Stomach smooth muscle (tissue), 2 donors: ENCODE results near the gene GATC.

Experiments
- H3K27ac ChIP-seq: one replicate; pipeline ENCODE4 v1.7.0; 2013; ENCODE audit warnings: mild to moderate bottlenecking, low read length, inconsistent platforms
- H3K27me3 ChIP-seq, 2 donors: one replicate each; pipeline ENCODE4 v1.7.0; 2013; ENCODE audit warnings: low read length in 2 of 2; ENCODE audit not compliant: insufficient read depth in 2 of 2, control insufficient read depth in 1 of 2
- H3K36me3 ChIP-seq, 2 donors: one replicate each; pipeline ENCODE4 v1.7.0; 2013; ENCODE audit warnings: low read length in 2 of 2; ENCODE audit not compliant: control insufficient read depth in 2 of 2, insufficient read depth in 2 of 2
- H3K4me1 ChIP-seq: one replicate; pipeline ENCODE4 v1.7.0; 2013; ENCODE audit warnings: low read length; ENCODE audit not compliant: control insufficient read depth, insufficient read depth
- H3K4me3 ChIP-seq, 2 donors: one replicate each; pipeline ENCODE4 v1.7.0; 2013; ENCODE audit warnings: low read length in 2 of 2
- H3K9ac ChIP-seq, 2 donors: one replicate each; pipeline ENCODE4 v1.7.0; 2013; ENCODE audit warnings: low read length in 2 of 2, mild to moderate bottlenecking in 1 of 2
- H3K9me3 ChIP-seq, 2 donors: one replicate each; pipeline ENCODE4 v1.7.0; 2013; ENCODE audit warnings: low read length in 2 of 2; ENCODE audit not compliant: control insufficient read depth in 2 of 2
- donor health status: healthy.
- donor health status: Pancreatic carcinoma.

GATC gene, protein sequence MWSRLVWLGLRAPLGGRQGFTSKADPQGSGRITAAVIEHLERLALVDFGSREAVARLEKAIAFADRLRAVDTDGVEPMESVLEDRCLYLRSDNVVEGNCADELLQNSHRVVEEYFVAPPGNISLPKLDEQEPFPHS

DNA sequence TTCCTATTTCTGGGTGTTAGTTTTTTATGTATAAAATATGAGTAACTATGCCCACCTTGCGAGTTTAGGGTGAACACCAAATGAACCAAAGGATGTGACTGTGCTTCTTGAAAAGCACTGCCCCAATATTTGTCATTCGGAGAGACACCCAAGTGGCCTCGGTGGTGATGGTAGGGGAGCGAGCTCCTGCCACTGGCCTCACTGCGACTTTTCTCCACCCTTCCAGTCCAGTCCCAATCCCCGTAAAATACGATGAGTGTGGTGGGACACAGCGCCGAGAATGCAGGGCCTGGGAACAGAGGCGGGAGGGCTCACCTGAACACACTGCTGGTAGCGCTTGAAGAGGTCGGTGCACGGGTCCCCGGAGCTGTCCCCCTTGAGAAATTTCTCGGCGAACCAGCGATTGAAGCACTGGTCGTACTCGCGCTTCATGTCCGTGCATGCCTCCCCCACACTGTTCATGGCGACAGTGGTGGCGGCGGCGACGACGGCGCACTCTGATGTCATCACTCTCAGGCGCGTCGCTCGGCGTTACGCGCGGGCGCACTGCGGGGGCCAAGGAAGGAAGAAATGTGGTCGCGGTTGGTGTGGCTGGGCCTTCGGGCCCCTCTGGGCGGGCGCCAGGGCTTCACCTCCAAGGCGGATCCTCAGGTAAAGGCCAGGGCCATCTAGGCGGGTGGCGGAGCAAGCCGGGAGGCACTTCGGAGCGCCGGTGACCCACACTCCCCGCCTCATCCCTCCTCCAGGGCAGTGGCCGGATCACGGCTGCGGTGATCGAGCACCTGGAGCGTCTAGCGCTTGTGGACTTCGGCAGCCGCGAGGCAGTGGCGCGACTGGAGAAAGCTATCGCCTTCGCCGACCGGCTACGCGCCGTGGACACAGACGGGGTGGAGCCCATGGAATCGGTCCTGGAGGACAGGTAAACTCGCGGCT is at the start of gene GATC, which contains the start of gene TRIAP1:
GATC (plus strand) TSS at position 534 of the 933 bp plus-strand sequence; CDS start at position 571, 37 bp downstream.
TRIAP1 (minus strand) TSS at position 474 of the 933 bp plus-strand sequence; CDS start at position 462, 12 bp downstream.
- Histone ChIP-seq H3K9ac (peak within 1 kb of the TSS; percentile 95 to 99), H3K27me3 (no peaks in the 10 kb centered on the region), H3K4me1 (peaks cover 26% of the 10 kb centered on the region), H3K27ac (peak within 1 kb of the TSS; percentile 84), H3K36me3 (peaks cover 14 to 16% of the 10 kb centered on the region in 2 donors), H3K9me3 (no peaks in the 10 kb centered on the region), H3K4me3 (peak within 1 kb of the TSS; percentile 99)

DNA sequence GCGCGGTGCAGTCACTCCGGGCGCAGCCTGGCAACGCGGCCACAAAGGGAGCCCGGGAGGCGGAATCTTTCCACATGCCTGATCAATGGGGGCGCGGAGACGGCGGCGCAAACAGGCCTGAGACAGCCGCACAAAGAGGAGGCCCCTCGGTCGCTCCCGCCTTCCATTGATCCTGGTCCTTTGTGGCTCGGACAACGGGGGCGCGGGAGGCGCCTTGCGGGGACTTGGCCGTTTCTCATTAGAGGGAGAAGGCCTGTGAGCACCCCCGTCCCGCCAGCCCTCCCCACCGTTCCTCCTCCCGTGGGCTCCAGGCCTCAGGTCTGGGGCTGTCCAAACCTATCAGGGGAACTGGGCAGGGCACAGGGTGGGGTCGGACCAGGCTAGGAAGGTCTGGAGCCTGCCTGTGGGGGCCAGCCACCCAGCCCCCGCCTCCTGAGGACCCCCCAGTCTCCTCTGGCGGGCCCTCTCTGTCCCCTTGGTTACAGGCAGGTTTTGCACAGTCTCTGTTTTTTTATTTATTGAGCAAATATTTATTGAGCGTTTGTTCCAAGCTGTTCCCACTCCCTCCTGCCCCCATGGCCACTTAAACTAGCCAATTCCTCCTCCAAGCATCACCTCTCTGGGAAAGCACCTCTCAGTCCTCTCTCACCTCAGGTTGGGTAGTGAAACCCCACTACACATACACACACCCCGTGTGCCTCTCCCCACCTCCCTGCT is 48.3 kb upstream of the GATC start:
- Histone ChIP-seq H3K27me3 (peaks cover 0 to 2% of the 10 kb centered on the region in 2 donors), H3K4me3 (no peak overlapping the region), H3K9ac (no peak overlapping the region), H3K9me3 (no peaks in the 10 kb centered on the region), H3K27ac (no peak overlapping the region), H3K4me1 (no peaks in the 10 kb centered on the region), H3K36me3 (no peaks in the 10 kb centered on the region)

DNA sequence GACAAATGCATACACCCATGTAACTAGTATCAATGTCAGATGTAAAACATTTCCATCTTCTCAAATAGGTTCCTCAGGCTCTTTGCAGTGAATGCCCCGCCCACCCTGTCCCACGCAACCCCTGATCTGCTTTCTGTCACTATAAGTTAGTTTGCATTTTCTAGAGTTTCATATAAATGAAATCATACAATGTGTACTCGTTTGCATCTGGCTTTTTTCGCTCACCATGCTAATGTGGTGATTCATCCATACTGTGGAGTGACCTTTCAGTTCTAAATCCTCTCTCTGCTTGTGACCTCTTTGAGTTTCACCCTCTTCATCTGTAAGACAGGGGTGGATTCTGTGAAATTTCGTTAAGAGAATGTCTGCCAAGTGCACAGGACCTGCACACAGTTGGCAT is 46.7 kb upstream of the GATC start:
- peaks cover 0 to 2% of the 10 kb centered on the region in 2 donors for H3K27me3 ChIP-seq
- H3K4me1 ChIP-seq = no peaks in the 10 kb centered on the region
- no peaks in the 10 kb centered on the region for H3K36me3 ChIP-seq
- H3K9ac ChIP-seq = no peak overlapping the region
- H3K9me3 ChIP-seq = no peaks in the 10 kb centered on the region
- no peak overlapping the region for H3K4me3 ChIP-seq
- no peak overlapping the region for H3K27ac ChIP-seq

DNA sequence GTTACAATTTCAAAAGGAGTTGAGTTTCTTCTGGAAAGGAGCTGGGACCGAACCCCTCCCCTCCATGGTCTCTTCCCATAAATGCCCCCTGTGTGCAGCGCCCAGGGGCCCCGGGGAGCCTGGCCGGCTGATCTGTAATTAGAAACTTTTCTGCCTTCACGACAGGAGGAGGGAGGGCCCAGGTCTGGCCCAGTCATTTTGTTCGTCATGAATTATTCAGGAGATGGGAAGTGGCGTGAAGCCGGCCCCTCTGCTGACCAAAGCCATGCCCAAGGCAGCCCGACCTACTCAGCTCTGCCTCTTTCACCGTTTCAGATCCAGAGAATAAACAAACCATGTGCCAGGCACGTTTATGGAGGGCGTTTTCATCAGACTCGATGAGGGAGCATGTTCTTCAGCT is 44.0 kb upstream of the GATC start:
- H3K9me3 ChIP-seq = no peaks in the 10 kb centered on the region
- no peaks in the 10 kb centered on the region for H3K36me3 ChIP-seq
- no peak overlapping the region for H3K9ac ChIP-seq
- no peaks in the 10 kb centered on the region for H3K27me3 ChIP-seq
- no peaks in the 10 kb centered on the region for H3K4me1 ChIP-seq
- no peak overlapping the region for H3K4me3 ChIP-seq
- H3K27ac ChIP-seq = no peak overlapping the region

DNA sequence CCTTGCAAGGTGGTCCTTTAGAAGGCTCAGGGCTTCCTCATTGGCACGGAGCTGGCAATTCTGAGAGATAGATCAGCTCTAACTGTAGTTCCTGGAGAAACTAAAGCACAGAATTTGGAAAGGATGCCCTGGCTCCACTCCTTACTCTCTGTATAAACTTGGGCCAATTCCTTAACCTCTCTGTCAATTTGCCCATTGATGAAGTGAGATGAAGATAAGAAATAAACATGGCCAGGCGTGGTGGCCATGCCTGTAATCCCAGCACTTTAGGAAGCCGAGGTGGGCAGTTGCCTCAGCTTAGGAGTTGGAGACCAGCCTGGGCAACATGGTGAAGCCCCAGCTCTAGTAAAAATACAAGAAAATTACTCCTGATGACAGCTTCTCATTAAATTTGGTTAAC is 42.4 kb upstream of the GATC start:
- Histone ChIP-seq H3K4me1 (no peaks in the 10 kb centered on the region), H3K4me3 (no peak overlapping the region), H3K9ac (no peak overlapping the region), H3K27me3 (no peaks in the 10 kb centered on the region), H3K36me3 (no peaks in the 10 kb centered on the region), H3K9me3 (no peaks in the 10 kb centered on the region), H3K27ac (no peak overlapping the region)

DNA sequence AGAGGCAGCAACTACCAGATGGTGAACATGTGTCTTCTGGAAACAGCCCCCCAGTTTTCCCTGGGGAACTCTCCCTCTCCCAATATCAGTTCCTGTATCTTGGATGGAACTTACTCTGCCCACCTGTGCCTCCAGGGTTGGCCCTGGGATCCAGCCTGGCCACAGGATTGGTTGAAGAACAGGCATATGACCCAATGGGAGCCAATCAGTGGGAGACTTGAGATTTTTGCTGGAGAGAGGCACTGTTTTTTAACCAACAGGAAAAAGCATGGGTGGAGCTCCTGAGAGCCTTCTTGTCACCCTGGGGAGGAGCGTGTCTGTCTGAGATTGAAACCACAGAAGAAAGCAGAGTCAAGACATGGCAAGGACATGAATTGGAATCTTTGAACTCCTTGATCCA is 42.0 kb upstream of the GATC start:
- H3K27ac ChIP-seq = no peak overlapping the region
- no peak overlapping the region for H3K4me3 ChIP-seq
- no peak overlapping the region for H3K9ac ChIP-seq
- H3K36me3 ChIP-seq = no peaks in the 10 kb centered on the region
- H3K4me1 ChIP-seq = no peaks in the 10 kb centered on the region
- H3K27me3 ChIP-seq = no peaks in the 10 kb centered on the region
- H3K9me3 ChIP-seq = no peaks in the 10 kb centered on the region

DNA sequence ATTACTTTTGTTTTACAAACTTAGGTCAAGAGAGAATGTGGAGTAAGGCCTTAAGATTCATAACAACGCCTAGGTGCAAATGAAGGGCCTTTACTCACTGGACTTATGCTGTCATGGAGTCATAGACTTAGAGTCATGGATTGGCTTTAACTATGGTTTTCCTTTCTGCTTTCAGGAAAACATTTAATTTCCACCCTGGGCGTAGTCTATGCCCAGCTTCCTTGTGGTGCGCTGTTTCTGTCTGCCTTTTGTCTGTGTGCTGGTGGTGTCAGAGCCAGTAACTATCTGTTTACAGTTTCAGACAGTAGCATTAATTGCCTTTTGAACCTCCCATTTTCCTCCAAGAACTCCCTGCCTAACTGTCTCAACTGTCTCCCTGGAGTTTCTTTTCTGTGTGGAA is 40.2 kb upstream of the GATC start:
- Histone ChIP-seq H3K27me3 (no peaks in the 10 kb centered on the region), H3K36me3 (no peaks in the 10 kb centered on the region), H3K27ac (no peak overlapping the region), H3K4me1 (no peaks in the 10 kb centered on the region), H3K4me3 (no peak overlapping the region), H3K9ac (no peak overlapping the region), H3K9me3 (no peaks in the 10 kb centered on the region)

DNA sequence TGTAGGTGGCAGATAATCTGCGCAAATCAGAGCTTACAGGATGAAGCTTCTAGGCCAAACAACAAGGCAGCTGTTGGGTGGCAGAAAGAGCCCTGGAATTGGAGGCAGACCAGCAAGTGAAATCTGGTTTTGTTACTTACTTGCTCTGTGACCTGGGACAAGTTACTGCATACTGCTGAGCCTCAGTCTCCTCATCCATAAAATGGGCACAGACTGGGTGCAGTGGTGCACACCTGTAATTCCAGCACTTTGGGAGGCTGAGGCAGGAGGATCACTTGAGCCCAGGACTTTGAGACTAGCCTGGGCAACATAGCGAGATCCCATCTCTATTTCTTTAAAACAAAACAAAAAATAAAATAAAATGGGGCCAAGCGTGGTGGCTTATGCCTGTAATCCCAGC is 39.7 kb upstream of the GATC start:
- Histone ChIP-seq H3K9ac (no peak overlapping the region), H3K36me3 (no peaks in the 10 kb centered on the region), H3K27me3 (no peaks in the 10 kb centered on the region), H3K4me3 (no peak overlapping the region), H3K4me1 (no peaks in the 10 kb centered on the region), H3K27ac (no peak overlapping the region), H3K9me3 (no peaks in the 10 kb centered on the region)

DNA sequence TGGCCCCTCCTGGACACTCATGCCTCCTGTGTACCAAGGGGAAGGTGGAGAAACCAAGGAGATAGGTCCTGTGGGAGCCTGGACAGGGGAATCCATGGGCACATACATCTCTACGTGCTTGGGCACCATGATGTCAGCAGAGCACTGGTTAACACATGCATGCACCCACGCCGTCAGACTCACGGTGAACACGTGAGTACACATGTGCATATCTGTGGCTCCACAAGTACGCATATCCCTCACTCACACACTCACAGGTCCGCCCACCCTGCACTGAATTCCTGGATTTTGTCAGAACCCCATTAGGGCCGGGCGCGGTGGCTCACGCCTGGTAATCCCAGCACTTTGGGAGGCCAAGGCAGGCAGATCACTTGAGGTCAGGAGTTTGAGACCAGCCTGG is 37.5 kb upstream of the GATC start:
- no peak overlapping the region for H3K4me3 ChIP-seq
- no peak overlapping the region for H3K27ac ChIP-seq
- H3K9me3 ChIP-seq = no peaks in the 10 kb centered on the region
- no peaks in the 10 kb centered on the region for H3K27me3 ChIP-seq
- H3K9ac ChIP-seq = no peak overlapping the region
- H3K36me3 ChIP-seq = no peaks in the 10 kb centered on the region
- H3K4me1 ChIP-seq = no peaks in the 10 kb centered on the region

DNA sequence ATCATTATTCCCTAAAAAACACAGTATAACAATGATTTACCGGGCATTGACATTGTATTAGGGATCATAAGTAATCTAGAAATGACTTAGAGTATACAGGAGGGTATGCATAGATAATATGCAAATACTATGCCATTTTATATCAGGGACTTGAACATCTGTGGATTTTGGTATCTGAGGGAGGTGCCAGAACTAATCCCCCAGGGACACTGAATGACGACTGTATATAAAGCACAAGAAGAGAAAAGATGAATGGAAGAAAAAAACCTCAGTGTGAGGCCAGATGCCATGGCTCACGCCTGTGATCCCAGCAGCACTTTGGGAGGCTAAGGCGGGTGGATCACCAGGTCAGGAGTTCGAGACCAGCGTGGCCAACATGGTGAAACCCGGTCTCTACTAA is 33.8 kb upstream of the GATC start:
- no peaks in the 10 kb centered on the region for H3K36me3 ChIP-seq
- no peak overlapping the region for H3K9ac ChIP-seq
- H3K27me3 ChIP-seq = no peaks in the 10 kb centered on the region

More for the DNA sequence above, 33.8 kb upstream of the GATC start:
- Histone ChIP-seq H3K4me3 (no peak overlapping the region), H3K27ac (no peak overlapping the region), H3K4me1 (peaks cover 4% of the 10 kb centered on the region), H3K9me3 (no peaks in the 10 kb centered on the region)
